Measurements from ENCODE around the gene SLC30A2.
"Not testable (repeated sequence)": the region's sequence is repeated elsewhere in the genome, so short reads cannot be mapped to it uniquely, and the experiment has no call there.

Gene SLC30A2

GRCh38 chr1:26045722-26046245 lies at the start of gene SLC30A2:
SLC30A2 (minus strand) TSS chr1:26046118; CDS start chr1:26045896, 222 bp downstream.
- DNase-seq (ENCODE audit: low read depth, low spot score), result peak; percentile 38

GRCh38 chr1:26094677-26095383 lies 48.9 kb upstream of the SLC30A2 start:
- DNase-seq (ENCODE audit: low read depth, low spot score), result no peak

- peak; percentile 24 for DNase-seq (ENCODE audit: low read depth, low spot score)
Observed at GRCh38 chr1:26094076-26094669, 48.3 kb upstream of the SLC30A2 start.

- DNase-seq (ENCODE audit: low read depth, low spot score), result not testable (repeated sequence)
Observed at GRCh38 chr1:26093569-26093968, 47.7 kb upstream of the SLC30A2 start.

- no peak for DNase-seq (ENCODE audit: low read depth, low spot score)
Observed at GRCh38 chr1:26092422-26092821, 46.5 kb upstream of the SLC30A2 start.

GRCh38 chr1:26090893-26091292 lies 45.0 kb upstream of the SLC30A2 start:
- DNase-seq (ENCODE audit: low read depth, low spot score), result no peak

GRCh38 chr1:26089125-26089524 lies 43.2 kb upstream of the SLC30A2 start:
- DNase-seq (ENCODE audit: low read depth, low spot score), result no peak

- no peak for DNase-seq (ENCODE audit: low read depth, low spot score)
Observed at GRCh38 chr1:26084844-26085243, 38.9 kb upstream of the SLC30A2 start.

GRCh38 chr1:26084091-26084561 lies 38.2 kb upstream of the SLC30A2 start:
- DNase-seq (ENCODE audit: low read depth, low spot score), result peak; percentile 20

- no peak for DNase-seq (ENCODE audit: low read depth, low spot score)
Observed at GRCh38 chr1:26083208-26083607, 37.3 kb upstream of the SLC30A2 start.

- no peak for DNase-seq (ENCODE audit: low read depth, low spot score)
Observed at GRCh38 chr1:26082020-26082350, 36.1 kb upstream of the SLC30A2 start.

- peak; percentile 33 for DNase-seq (ENCODE audit: low read depth, low spot score)
Observed at GRCh38 chr1:26081267-26082019, 35.5 kb upstream of the SLC30A2 start.

- no peak for DNase-seq (ENCODE audit: low read depth, low spot score)
Observed at GRCh38 chr1:26079960-26080814, 34.3 kb upstream of the SLC30A2 start.

- DNase-seq (ENCODE audit: low read depth, low spot score), result no peak
Observed at GRCh38 chr1:26079178-26079563, 33.3 kb upstream of the SLC30A2 start.

- DNase-seq (ENCODE audit: low read depth, low spot score), result no peak
Observed at GRCh38 chr1:26078286-26079177, 32.6 kb upstream of the SLC30A2 start.

- DNase-seq (ENCODE audit: low read depth, low spot score), result no peak
Observed at GRCh38 chr1:26077524-26077923, 31.6 kb upstream of the SLC30A2 start.

- DNase-seq (ENCODE audit: low read depth, low spot score), result no peak
Observed at GRCh38 chr1:26075421-26076144, 29.7 kb upstream of the SLC30A2 start.

- DNase-seq (ENCODE audit: low read depth, low spot score), result no peak
Observed at GRCh38 chr1:26072305-26072704, 26.4 kb upstream of the SLC30A2 start.

GRCh38 chr1:26070963-26071342 lies 25.0 kb upstream of the SLC30A2 start:
- DNase-seq (ENCODE audit: low read depth, low spot score), result no peak

All from astrocyte of the hippocampus (primary cell).